Right kidney (tissue), 1 donor: ENCODE data around the gene ZNF276.
"Not testable (repeated sequence)": the region's sequence is repeated elsewhere in the genome, so short reads cannot be mapped to it uniquely, and the experiment has no call there.

Experiments used
- DNase-seq: peaks from one replicate; pipeline ENCODE4 v3.0.0-alpha.2; 2016

The ZNF276 gene

GRCh38 chr16:89736554-89736953 is 15.2 kb downstream of the ZNF276 start:
- DNase-seq, result no peak

- no peak for DNase-seq
Observed at GRCh38 chr16:89737341-89738071, 16.2 kb downstream of the ZNF276 start.

- no peak for DNase-seq
Observed at GRCh38 chr16:89738072-89738377, 16.7 kb downstream of the ZNF276 start.

- no peak for DNase-seq
Observed at GRCh38 chr16:89738538-89739317, 17.4 kb downstream of the ZNF276 start.

GRCh38 chr16:89739383-89739782 is 18.0 kb downstream of the ZNF276 start:
- DNase-seq, result no peak

- no peak for DNase-seq
Observed at GRCh38 chr16:89741342-89742014, 20.1 kb downstream of the ZNF276 start.

GRCh38 chr16:89742948-89743347 is 21.6 kb downstream of the ZNF276 start:
- no peak for DNase-seq

- no peak for DNase-seq
Observed at GRCh38 chr16:89744813-89745212, 23.5 kb downstream of the ZNF276 start.

GRCh38 chr16:89746043-89746442 is 24.7 kb downstream of the ZNF276 start:
- DNase-seq, result no peak

GRCh38 chr16:89748076-89748475 is 26.7 kb downstream of the ZNF276 start:
- DNase-seq, result no peak

GRCh38 chr16:89748921-89749320 is 27.6 kb downstream of the ZNF276 start:
- DNase-seq, result no peak

- no peak for DNase-seq
Observed at GRCh38 chr16:89749637-89750036, 28.3 kb downstream of the ZNF276 start.

- no peak for DNase-seq
Observed at GRCh38 chr16:89759746-89760340, 38.5 kb downstream of the ZNF276 start.

GRCh38 chr16:89761304-89761922 is 40.1 kb downstream of the ZNF276 start:
- DNase-seq, result no peak

- DNase-seq, result no peak
Observed at GRCh38 chr16:89764711-89765201, 43.4 kb downstream of the ZNF276 start.

- no peak for DNase-seq
Observed at GRCh38 chr16:89765292-89765830, 44.0 kb downstream of the ZNF276 start.

GRCh38 chr16:89770367-89770766 is 49.0 kb downstream of the ZNF276 start:
- no peak for DNase-seq

GRCh38 chr16:89775223-89775622 is 53.9 kb downstream of the ZNF276 start:
- DNase-seq, result no peak

- not testable (repeated sequence) for DNase-seq
Observed at GRCh38 chr16:89778211-89778610, 56.9 kb downstream of the ZNF276 start.

GRCh38 chr16:89779231-89779908 is 58.0 kb downstream of the ZNF276 start:
- no peak for DNase-seq

GRCh38 chr16:89779909-89780305 is 58.6 kb downstream of the ZNF276 start:
- no peak for DNase-seq

GRCh38 chr16:89782489-89782888 is 61.2 kb downstream of the ZNF276 start:
- no peak for DNase-seq
